SK-N-SH (cell line): ENCODE data around the gene TXNDC17. TPM values are rescaled to one million over a fixed set of nuclear protein-coding genes. Genes with fewer than 3 reads are reported as not detected.

Source experiments
- CTCF ChIA-PET: fragments of 300-600, 350-600 bp; formaldehyde crosslinking; extraction: SDS; loops from one replicate; lab custom pipeline; 2021; lab: Yijun Ruan, JAX
- POLR2A ChIA-PET: fragments of 350-600 bp; sonication (Branson Sonifier 250); formaldehyde crosslinking; extraction: SDS; loops from one replicate; lab custom pipeline; 2020; ENCODE audit warnings: antibody characterized with exemption, inconsistent platforms; lab: Yijun Ruan, JAX
- DNase-seq: peaks from one replicate; pipeline ENCODE4 v3.0.0; 2012
- H2AFZ ChIP-seq: fragments of 200-600 bp; sonication (generic); 2 replicates; pipeline ENCODE4 v1.8.1; 2016; ENCODE audit warnings: antibody characterized with exemption, mild to moderate bottlenecking, low read depth
- H3F3A ChIP-seq: fragments of 200-600 bp; sonication (generic); replicated peaks from 2 replicates; pipeline ENCODE3; 2016; ENCODE audit warnings: antibody characterized with exemption, mild to moderate bottlenecking; ENCODE audit not compliant: insufficient read depth
- H3K27ac ChIP-seq, 2 experiments: fragments of 200-500 bp in 1 of 2; fragments of 200-600 bp in 1 of 2; sonication (Bioruptor generic) in 1 of 2; sonication (generic), shearing (Covaris generic) in 1 of 2; 2 replicates each; pipeline versions ENCODE4 v1.5.1 to v1.6.1; 2014 to 2016; ENCODE audit warnings: low read depth in 2 of 2, inconsistent platforms in 1 of 2, low read length in 1 of 2, mild to moderate bottlenecking in 1 of 2, mixed read lengths in 1 of 2
- H3K27me3 ChIP-seq: fragments of 200-600 bp; sonication (generic), shearing (Covaris generic); 2 replicates; pipeline ENCODE4 v1.6.1; 2016; ENCODE audit warnings: mixed run types; ENCODE audit not compliant: insufficient read depth
- H3K36me3 ChIP-seq, 2 experiments: fragments of 200-500 bp in 1 of 2; fragments of 200-600 bp in 1 of 2; sonication (Bioruptor generic) in 1 of 2; sonication (generic) in 1 of 2; replicated peaks in 1 of 2; 2 replicates each; pipeline versions ENCODE3 to v1.5.1; 2014 to 2016; ENCODE audit warnings: low read length in 1 of 2, mild to moderate bottlenecking in 1 of 2; ENCODE audit not compliant: insufficient read depth in 2 of 2, control insufficient read depth in 1 of 2
- H3K4me1 ChIP-seq, 2 experiments: fragments of 200-500 bp in 1 of 2; fragments of 200-600 bp in 1 of 2; sonication (Bioruptor generic) in 1 of 2; sonication (generic), shearing (Covaris generic) in 1 of 2; 2 replicates each; pipeline versions ENCODE4 v1.5.1 to v1.6.1; 2014 to 2016; ENCODE audit warnings: low read depth in 1 of 2, low read length in 1 of 2, mixed run types in 1 of 2; ENCODE audit not compliant: insufficient read depth in 2 of 2, control insufficient read depth in 1 of 2
- H3K4me2 ChIP-seq: fragments of 200-600 bp; sonication (generic), shearing (Covaris generic); 2 replicates; pipeline ENCODE4 v1.6.1; 2017; ENCODE audit warnings: mixed run types
- H3K4me3 ChIP-seq, 2 experiments: fragments of 200-500 bp in 1 of 2; fragments of 200-600 bp in 1 of 2; sonication (Bioruptor generic) in 1 of 2; sonication (generic), shearing (Covaris generic) in 1 of 2; 2 replicates each; pipeline versions ENCODE4 v1.5.1 to v1.8.1; 2014 to 2016; ENCODE audit warnings: low read depth in 2 of 2, inconsistent platforms in 1 of 2, low read length in 1 of 2, mild to moderate bottlenecking in 1 of 2, mixed read lengths in 1 of 2, moderate library complexity in 1 of 2
- H3K79me2 ChIP-seq: fragments of 200-600 bp; sonication (generic); 2 replicates; pipeline ENCODE4 v1.8.1; 2017; ENCODE audit warnings: mild to moderate bottlenecking; ENCODE audit not compliant: insufficient read depth
- H3K9ac ChIP-seq: fragments of 200-600 bp; sonication (generic); 2 replicates; pipeline ENCODE4 v1.6.1; 2017; ENCODE audit warnings: mixed run types
- H3K9me2 ChIP-seq: fragments of 200-600 bp; sonication (generic); 2 replicates; pipeline ENCODE4 v1.6.1; 2017; ENCODE audit warnings: mixed run types
- H3K9me3 ChIP-seq: fragments of 200-600 bp; sonication (generic); 2 replicates; pipeline ENCODE4 v1.6.1; 2017; ENCODE audit warnings: mixed run types, mild to moderate bottlenecking, moderate library complexity
- H4K20me1 ChIP-seq: fragments of 200-600 bp; sonication (generic); 2 replicates; pipeline ENCODE4 v1.6.1; 2017; ENCODE audit warnings: mild to moderate bottlenecking, mixed run types; ENCODE audit not compliant: insufficient read depth
- FOXM1 ChIP-seq: IDR thresholded peaks from 2 replicates; pipeline ENCODE4 v1.4.0; 2012; ENCODE audit warnings: low read depth, mild to moderate bottlenecking
- GABPA ChIP-seq: IDR thresholded peaks from 2 replicates; pipeline ENCODE4 v1.4.0; 2012; ENCODE audit warnings: low read depth, mild to moderate bottlenecking
- GATA2 ChIP-seq: sonication (generic); formaldehyde crosslinking; IDR thresholded peaks from 2 replicates; pipeline ENCODE4 v1.5.0; 2020; ENCODE audit warnings: mild to moderate bottlenecking, missing genetic modification reagents
- JUND ChIP-seq: IDR thresholded peaks from 2 replicates; pipeline ENCODE4 v1.4.0; 2012
- MEF2A ChIP-seq: IDR thresholded peaks from 2 replicates; pipeline ENCODE4 v1.4.0; 2012; ENCODE audit warnings: low read depth, borderline replicate concordance
- NFIC ChIP-seq: IDR thresholded peaks from 2 replicates; pipeline ENCODE4 v1.4.0; 2012; ENCODE audit warnings: borderline replicate concordance
- RCOR1 ChIP-seq: fragments of 150-350 bp; IDR thresholded peaks from 2 replicates; pipeline ENCODE4 v1.6.1; 2017; ENCODE audit warnings: antibody characterized with exemption, low read length
- SIN3A ChIP-seq: IDR thresholded peaks from 2 replicates; pipeline ENCODE4 v1.6.1; 2012; ENCODE audit warnings: low read depth, mild to moderate bottlenecking, low read length, moderate library complexity, borderline replicate concordance
- YY1 ChIP-seq: IDR thresholded peaks from 2 replicates; pipeline ENCODE4 v1.4.0; 2012; ENCODE audit warnings: low read depth, mild to moderate bottlenecking
- polyA plus RNA-seq, 3 experiments: library from polyadenylated mRNA; depleted of rRNA; stranded (reverse); fragments of >200 nt; gene quantifications; 2 replicates each; pipeline ENCODE4 v1.2.3, GENCODE V29; 2012
- TF ChIP-seq, protein P1 (sequence below): IDR thresholded peaks from 2 replicates; pipeline ENCODE4 v1.4.0; 2012; ENCODE audit warnings: low read depth, borderline replicate concordance
- TF ChIP-seq, protein P2 (sequence below): fragments of 150-350 bp; IDR thresholded peaks from 2 replicates; pipeline ENCODE4 v1.6.1; 2017; ENCODE audit warnings: antibody characterized with exemption, low read length, low read depth, borderline replicate concordance
- TF ChIP-seq, protein P3 (sequence below): IDR thresholded peaks from 2 replicates; pipeline ENCODE4 v1.6.1; 2012; ENCODE audit warnings: mild to moderate bottlenecking, low read depth, low read length, moderate library complexity

TXNDC17 gene
- polyA plus RNA-seq, 1 of the 3 experiments (the other 2 are of a cell fraction), result 644 TPM

DNA sequence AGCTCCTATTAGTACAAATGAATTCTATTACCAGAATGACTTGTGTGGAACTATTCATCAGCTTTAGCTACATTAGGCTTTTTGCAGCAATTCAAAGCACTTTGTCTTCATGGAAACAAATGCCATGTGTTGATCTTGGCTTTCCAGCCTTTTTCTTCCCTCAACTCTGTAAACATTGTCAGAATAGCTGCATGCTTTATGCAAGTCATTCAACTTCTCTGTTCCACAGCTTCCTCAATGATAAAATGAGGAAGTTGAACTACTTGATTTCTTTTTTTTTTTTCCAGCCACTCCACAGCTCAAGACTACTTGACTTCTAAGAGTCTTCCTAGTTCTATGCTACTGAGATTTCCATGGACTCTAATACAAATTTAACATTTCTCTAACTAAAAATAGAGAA is 41.5 kb upstream of the TXNDC17 start:
- H3K9me2 ChIP-seq, result no peaks in the 10 kb centered on the region
- ChIA-PET CTCF (interaction anchor here (1.3 kb wide), 2 partner anchors 14 to 127 kb away, joined by 3 to 4 read pairs; no protein-coding TSS in a partner anchor), POLR2A (no interaction called here)
- no peaks in the 10 kb centered on the region for H3F3A ChIP-seq
- no peaks in the 10 kb centered on the region for H3K4me1 ChIP-seq
- no peak overlapping the region for H3K27ac ChIP-seq
- no peak overlapping the region for H3K4me3 ChIP-seq
- H3K9me3 ChIP-seq, result no peaks in the 10 kb centered on the region
- H3K36me3 ChIP-seq, result peaks cover 70 to 100% of the 10 kb centered on the region in 2 experiments
- H3K9ac ChIP-seq, result no peak overlapping the region
- H2AFZ ChIP-seq, result no peak overlapping the region
- no peaks in the 10 kb centered on the region for H4K20me1 ChIP-seq
- no peak overlapping the region for H3K4me2 ChIP-seq
- H3K27me3 ChIP-seq, result no peaks in the 10 kb centered on the region
- no peak for DNase-seq
- no peak for TF ChIP-seq GABPA
- TF ChIP-seq MEF2A, result no peak
- TF ChIP-seq, protein P1, sequence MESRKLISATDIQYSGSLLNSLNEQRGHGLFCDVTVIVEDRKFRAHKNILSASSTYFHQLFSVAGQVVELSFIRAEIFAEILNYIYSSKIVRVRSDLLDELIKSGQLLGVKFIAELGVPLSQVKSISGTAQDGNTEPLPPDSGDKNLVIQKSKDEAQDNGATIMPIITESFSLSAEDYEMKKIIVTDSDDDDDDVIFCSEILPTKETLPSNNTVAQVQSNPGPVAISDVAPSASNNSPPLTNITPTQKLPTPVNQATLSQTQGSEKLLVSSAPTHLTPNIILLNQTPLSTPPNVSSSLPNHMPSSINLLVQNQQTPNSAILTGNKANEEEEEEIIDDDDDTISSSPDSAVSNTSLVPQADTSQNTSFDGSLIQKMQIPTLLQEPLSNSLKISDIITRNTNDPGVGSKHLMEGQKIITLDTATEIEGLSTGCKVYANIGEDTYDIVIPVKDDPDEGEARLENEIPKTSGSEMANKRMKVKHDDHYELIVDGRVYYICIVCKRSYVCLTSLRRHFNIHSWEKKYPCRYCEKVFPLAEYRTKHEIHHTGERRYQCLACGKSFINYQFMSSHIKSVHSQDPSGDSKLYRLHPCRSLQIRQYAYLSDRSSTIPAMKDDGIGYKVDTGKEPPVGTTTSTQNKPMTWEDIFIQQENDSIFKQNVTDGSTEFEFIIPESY, result no peak
- TF ChIP-seq, protein P2, sequence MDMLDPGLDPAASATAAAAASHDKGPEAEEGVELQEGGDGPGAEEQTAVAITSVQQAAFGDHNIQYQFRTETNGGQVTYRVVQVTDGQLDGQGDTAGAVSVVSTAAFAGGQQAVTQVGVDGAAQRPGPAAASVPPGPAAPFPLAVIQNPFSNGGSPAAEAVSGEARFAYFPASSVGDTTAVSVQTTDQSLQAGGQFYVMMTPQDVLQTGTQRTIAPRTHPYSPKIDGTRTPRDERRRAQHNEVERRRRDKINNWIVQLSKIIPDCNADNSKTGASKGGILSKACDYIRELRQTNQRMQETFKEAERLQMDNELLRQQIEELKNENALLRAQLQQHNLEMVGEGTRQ, result no peak
- no peak for TF ChIP-seq RCOR1
- no peak for TF ChIP-seq JUND
- TF ChIP-seq, protein P3, sequence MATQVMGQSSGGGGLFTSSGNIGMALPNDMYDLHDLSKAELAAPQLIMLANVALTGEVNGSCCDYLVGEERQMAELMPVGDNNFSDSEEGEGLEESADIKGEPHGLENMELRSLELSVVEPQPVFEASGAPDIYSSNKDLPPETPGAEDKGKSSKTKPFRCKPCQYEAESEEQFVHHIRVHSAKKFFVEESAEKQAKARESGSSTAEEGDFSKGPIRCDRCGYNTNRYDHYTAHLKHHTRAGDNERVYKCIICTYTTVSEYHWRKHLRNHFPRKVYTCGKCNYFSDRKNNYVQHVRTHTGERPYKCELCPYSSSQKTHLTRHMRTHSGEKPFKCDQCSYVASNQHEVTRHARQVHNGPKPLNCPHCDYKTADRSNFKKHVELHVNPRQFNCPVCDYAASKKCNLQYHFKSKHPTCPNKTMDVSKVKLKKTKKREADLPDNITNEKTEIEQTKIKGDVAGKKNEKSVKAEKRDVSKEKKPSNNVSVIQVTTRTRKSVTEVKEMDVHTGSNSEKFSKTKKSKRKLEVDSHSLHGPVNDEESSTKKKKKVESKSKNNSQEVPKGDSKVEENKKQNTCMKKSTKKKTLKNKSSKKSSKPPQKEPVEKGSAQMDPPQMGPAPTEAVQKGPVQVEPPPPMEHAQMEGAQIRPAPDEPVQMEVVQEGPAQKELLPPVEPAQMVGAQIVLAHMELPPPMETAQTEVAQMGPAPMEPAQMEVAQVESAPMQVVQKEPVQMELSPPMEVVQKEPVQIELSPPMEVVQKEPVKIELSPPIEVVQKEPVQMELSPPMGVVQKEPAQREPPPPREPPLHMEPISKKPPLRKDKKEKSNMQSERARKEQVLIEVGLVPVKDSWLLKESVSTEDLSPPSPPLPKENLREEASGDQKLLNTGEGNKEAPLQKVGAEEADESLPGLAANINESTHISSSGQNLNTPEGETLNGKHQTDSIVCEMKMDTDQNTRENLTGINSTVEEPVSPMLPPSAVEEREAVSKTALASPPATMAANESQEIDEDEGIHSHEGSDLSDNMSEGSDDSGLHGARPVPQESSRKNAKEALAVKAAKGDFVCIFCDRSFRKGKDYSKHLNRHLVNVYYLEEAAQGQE, result no peak
- TF ChIP-seq FOXM1, result no peak
- TF ChIP-seq NFIC, result no peak
- TF ChIP-seq GATA2 (CRISPR knock-in tag), result no peak
- no peak for TF ChIP-seq YY1
- TF ChIP-seq SIN3A, result no peak
- no peaks in the 10 kb centered on the region for H3K79me2 ChIP-seq
